GM23338 (cell line): ENCODE measurements around the gene RELCH. TPM values are rescaled to one million over a fixed set of nuclear protein-coding genes. Genes with fewer than 3 reads are reported as not detected.
A peak's percentile ranks its signal among the peaks of the same experiment; 100 is the strongest.

ENCODE experiments used
- ATAC-seq: fragments of 200-7000 bp; cut with Tn5 transposase; 3 replicates; pipeline ENCODE4 v1.9.1; 2020
- DNase-seq: peaks from one replicate; pipeline ENCODE4 v3.0.0-alpha.2; 2015; ENCODE audit warnings: low spot score
- H2AFZ ChIP-seq: fragments of 200-600 bp; sonication (generic); 2 replicates; pipeline ENCODE4 v1.8.0; 2016; ENCODE audit warnings: antibody characterized with exemption, mild to moderate bottlenecking, moderate library complexity
- H3F3A ChIP-seq: fragments of 200-600 bp; sonication (generic); replicated peaks from 2 replicates; pipeline ENCODE4 v1.8.0; 2017; ENCODE audit warnings: antibody characterized with exemption, mixed run types, low read depth
- H3K27ac ChIP-seq: fragments of 200-600 bp; sonication (generic); 2 replicates; pipeline ENCODE4 v1.6.1; 2016; ENCODE audit warnings: low read depth
- H3K27me3 ChIP-seq: fragments of 200-600 bp; sonication (generic); 2 replicates; pipeline ENCODE4 v1.8.0; 2016; ENCODE audit warnings: mild to moderate bottlenecking, mixed run types, moderate library complexity; ENCODE audit not compliant: insufficient read depth
- H3K36me3 ChIP-seq: fragments of 200-600 bp; sonication (generic); 2 replicates; pipeline ENCODE4 v1.8.0; 2016; ENCODE audit warnings: mild to moderate bottlenecking; ENCODE audit not compliant: insufficient read depth
- H3K4me1 ChIP-seq: fragments of 200-600 bp; sonication (generic); 2 replicates; pipeline ENCODE4 v1.8.0; 2016; ENCODE audit warnings: mild to moderate bottlenecking, moderate library complexity; ENCODE audit not compliant: insufficient read depth
- H3K4me2 ChIP-seq: fragments of 200-600 bp; sonication (generic); 2 replicates; pipeline ENCODE4 v1.7.1; 2017; ENCODE audit warnings: mixed run types
- H3K4me3 ChIP-seq: fragments of 200-600 bp; sonication (generic); 2 replicates; pipeline ENCODE4 v1.6.1; 2016; ENCODE audit warnings: mixed run types
- H3K79me2 ChIP-seq: fragments of 200-600 bp; sonication (generic); replicated peaks from 2 replicates; pipeline ENCODE4 v1.8.0; 2017; ENCODE audit warnings: mild to moderate bottlenecking; ENCODE audit not compliant: insufficient read depth
- H3K9me2 ChIP-seq: fragments of 200-600 bp; sonication (generic); 2 replicates; pipeline ENCODE4 v1.8.0; 2017; ENCODE audit not compliant: insufficient read depth
- H4K20me1 ChIP-seq: fragments of 200-600 bp; sonication (generic); replicated peaks from 2 replicates; pipeline ENCODE4 v1.8.0; 2017; ENCODE audit warnings: mild to moderate bottlenecking; ENCODE audit not compliant: insufficient read depth
- H3K27ac Mint-ChIP-seq: 2 replicates; pipeline ENCODE4 v1.8.0; 2020; ENCODE audit warnings: inconsistent platforms, mild to moderate bottlenecking, moderate library complexity, mixed read lengths
- H3K27me3 Mint-ChIP-seq: 3 replicates; pipeline ENCODE4 v1.8.0; 2022; ENCODE audit warnings: low read depth, mild to moderate bottlenecking, moderate library complexity, mixed read lengths, inconsistent platforms; ENCODE audit not compliant: insufficient read depth, poor library complexity
- H3K36me3 Mint-ChIP-seq: 3 replicates; pipeline ENCODE4 v1.8.0; 2021; ENCODE audit warnings: low read depth, mild to moderate bottlenecking, inconsistent platforms, moderate library complexity, mixed read lengths
- H3K4me1 Mint-ChIP-seq: 3 replicates; pipeline ENCODE4 v1.8.0; 2020; ENCODE audit warnings: mild to moderate bottlenecking, inconsistent platforms, mixed read lengths
- H3K4me3 Mint-ChIP-seq: 3 replicates; pipeline ENCODE4 v1.8.0; 2021; ENCODE audit warnings: moderate library complexity, mild to moderate bottlenecking, inconsistent platforms, mixed read lengths
- H3K9me3 Mint-ChIP-seq: 3 replicates; pipeline ENCODE4 v1.8.0; 2020; ENCODE audit warnings: moderate library complexity, mild to moderate bottlenecking, inconsistent platforms, mixed read lengths
- CREB1 ChIP-seq: fragments of 250-450 bp; sonication (Bioruptor Pico); IDR thresholded peaks from 2 replicates; pipeline ENCODE4 v1.5.0; 2020; ENCODE audit warnings: low read depth, mild to moderate bottlenecking, moderate library complexity
- CTCF ChIP-seq, 2 experiments: fragments of 200-600 bp in 1 of 2; sonication (generic) in 1 of 2; conservative IDR thresholded peaks; 2 replicates each; pipeline versions ENCODE4 v1.5.1 to v1.6.1; 2016 to 2017; ENCODE audit warnings: antibody characterized with exemption in 2 of 2, low read depth in 2 of 2, mild to moderate bottlenecking in 2 of 2, moderate library complexity in 1 of 2
- EZH2 ChIP-seq: fragments of 200-600 bp; sonication (generic); IDR thresholded peaks from one replicate; pipeline ENCODE4 v1.8.0; 2017; ENCODE audit warnings: antibody characterized with exemption, mild to moderate bottlenecking, low read depth; ENCODE audit not compliant: unreplicated experiment
- JUNB ChIP-seq: IDR thresholded peaks from one replicate; pipeline ENCODE4 v1.6.1; 2016; ENCODE audit warnings: antibody characterized with exemption; ENCODE audit not compliant: unreplicated experiment
- STAT1 ChIP-seq: IDR thresholded peaks from one replicate; pipeline ENCODE4 v1.6.1; 2016; ENCODE audit warnings: antibody characterized with exemption; ENCODE audit not compliant: unreplicated experiment
- ZNF114 ChIP-seq: fragments of 250-450 bp; sonication (Bioruptor Pico); IDR thresholded peaks from 2 replicates; pipeline ENCODE4 v1.5.0; 2020; ENCODE audit warnings: mild to moderate bottlenecking, moderate library complexity
- ZNF331 ChIP-seq: fragments of 250-450 bp; sonication (Bioruptor Pico); IDR thresholded peaks from 2 replicates; pipeline ENCODE4 v1.5.0; 2020; ENCODE audit warnings: low read depth, mild to moderate bottlenecking, moderate library complexity
- polyA plus RNA-seq: library from polyadenylated mRNA; unstranded; fragments of >200 nt; fragmentation: Nextera tagmentation; extraction: Ambion mirVana; gene quantifications from 2 replicates; pipeline ENCODE4 v1.2.1, GENCODE V29; 2016
- total RNA-seq: library from RNA; depleted of rRNA; stranded (reverse); fragments of >200 nt; shearing (Covaris generic); gene quantifications from 2 replicates; pipeline ENCODE4 v1.2.3, GENCODE V29; 2014
- TF ChIP-seq, protein P1 (sequence below): IDR thresholded peaks from 2 replicates; pipeline ENCODE4 v1.6.1; 2016; ENCODE audit warnings: antibody characterized with exemption

RELCH gene
- total and polyA plus RNA-seq, 2 experiments from 2014 or later = 8.8 to 56.4 TPM

- H3K9me3 Mint-ChIP-seq = peaks cover 6% of the 10 kb centered on the region; the same call in 2 of the 3 replicates
- H3K27me3 Mint-ChIP-seq = no peaks in the 10 kb centered on the region
- peaks cover 49% of the 10 kb centered on the region for H3K36me3 Mint-ChIP-seq
- no peaks in the 10 kb centered on the region for H4K20me1 ChIP-seq
- peaks cover 19% of the 10 kb centered on the region; the same call in 1 of the 2 replicates for H3K36me3 ChIP-seq
- H3K27ac ChIP-seq = no peak overlapping the region
- H3K4me3 ChIP-seq = no peak overlapping the region
- no peaks in the 10 kb centered on the region for H3K27me3 ChIP-seq
- ATAC-seq = no peak
- no peaks in the 10 kb centered on the region for H3K4me1 Mint-ChIP-seq
- no peaks in the 10 kb centered on the region for H3K9me2 ChIP-seq
- H3F3A ChIP-seq = no peaks in the 10 kb centered on the region
- H3K27ac Mint-ChIP-seq = no peak overlapping the region
- no peak for DNase-seq
- H3K4me1 ChIP-seq = no peaks in the 10 kb centered on the region
- no peaks in the 10 kb centered on the region for H3K79me2 ChIP-seq
- TF ChIP-seq, protein P1, sequence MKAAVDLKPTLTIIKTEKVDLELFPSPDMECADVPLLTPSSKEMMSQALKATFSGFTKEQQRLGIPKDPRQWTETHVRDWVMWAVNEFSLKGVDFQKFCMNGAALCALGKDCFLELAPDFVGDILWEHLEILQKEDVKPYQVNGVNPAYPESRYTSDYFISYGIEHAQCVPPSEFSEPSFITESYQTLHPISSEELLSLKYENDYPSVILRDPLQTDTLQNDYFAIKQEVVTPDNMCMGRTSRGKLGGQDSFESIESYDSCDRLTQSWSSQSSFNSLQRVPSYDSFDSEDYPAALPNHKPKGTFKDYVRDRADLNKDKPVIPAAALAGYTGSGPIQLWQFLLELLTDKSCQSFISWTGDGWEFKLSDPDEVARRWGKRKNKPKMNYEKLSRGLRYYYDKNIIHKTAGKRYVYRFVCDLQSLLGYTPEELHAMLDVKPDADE = no peak
- H2AFZ ChIP-seq = no peak overlapping the region
- no peak overlapping the region for H3K4me2 ChIP-seq
- H3K4me3 Mint-ChIP-seq = no peak overlapping the region
These were observed 39.0 kb downstream of the RELCH start for GRCh38 chr18:62226047-62226446.

- Histone ChIP-seq H4K20me1 (no peaks in the 10 kb centered on the region), H3K36me3 (peaks cover 13% of the 10 kb centered on the region; the same call in 1 of the 2 replicates), H3K4me2 (no peak overlapping the region), H2AFZ (no peak overlapping the region), H3F3A (no peaks in the 10 kb centered on the region), H3K27me3 (no peaks in the 10 kb centered on the region), H3K9me2 (no peaks in the 10 kb centered on the region), H3K27ac (no peak overlapping the region), H3K4me1 (no peaks in the 10 kb centered on the region), H3K4me3 (no peak overlapping the region), H3K79me2 (no peaks in the 10 kb centered on the region)
- H3K9me3 Mint-ChIP-seq = peaks cover 6% of the 10 kb centered on the region
- ATAC-seq = no peak
- peaks cover 25% of the 10 kb centered on the region for H3K36me3 Mint-ChIP-seq
- no peak overlapping the region for H3K27ac Mint-ChIP-seq
- no peaks in the 10 kb centered on the region for H3K4me1 Mint-ChIP-seq
- TF ChIP-seq STAT1 = no peak
- no peak for TF ChIP-seq CREB1 (CRISPR knock-in tag)
- TF ChIP-seq ZNF331 (CRISPR knock-in tag) = no peak
- TF ChIP-seq ZNF114 (CRISPR knock-in tag) = no peak
- TF ChIP-seq JUNB = no peak
- TF ChIP-seq EZH2 = no peak
- no peak overlapping the region for H3K4me3 Mint-ChIP-seq
- no peak for DNase-seq
- peaks cover 2% of the 10 kb centered on the region for H3K27me3 Mint-ChIP-seq
These were observed 49.2 kb downstream of the RELCH start for GRCh38 chr18:62236252-62236651.

DNA sequence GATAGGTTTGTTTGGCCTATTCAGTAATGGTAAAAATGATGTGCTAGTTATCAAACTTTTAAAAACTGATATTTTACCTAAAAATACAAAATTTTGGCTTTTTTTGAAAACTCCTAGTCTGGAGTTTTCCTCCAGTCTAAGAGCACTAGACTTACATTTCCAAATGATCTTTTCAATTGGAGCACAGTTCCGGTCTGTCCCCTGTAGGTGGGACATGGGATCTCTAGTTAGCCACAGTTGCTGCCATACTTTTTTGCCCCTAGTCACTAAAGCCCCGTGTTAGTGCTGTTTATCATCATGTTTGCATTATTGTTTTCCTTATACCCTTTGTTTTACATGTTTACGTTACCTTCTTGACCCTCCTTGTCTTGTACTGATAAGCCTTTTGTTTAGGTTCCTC is 52.4 kb downstream of the RELCH start:
- H3K36me3 ChIP-seq = peaks cover 3% of the 10 kb centered on the region; the same call in 1 of the 2 replicates
- Mint-ChIP-seq H3K36me3 (peaks cover 19% of the 10 kb centered on the region), H3K9me3 (peaks cover 6% of the 10 kb centered on the region), H3K4me3 (no peak overlapping the region), H3K27ac (no peak overlapping the region), H3K4me1 (no peaks in the 10 kb centered on the region), H3K27me3 (no peaks in the 10 kb centered on the region)
- no peaks in the 10 kb centered on the region for H4K20me1 ChIP-seq
- no peak for ATAC-seq
- peak; percentile 2 to 38; a peak in 2 of 4 replicates for TF ChIP-seq CTCF (conservative IDR thresholded peaks at IDR 0.05; ENCODE audit: low read depth in 2 of 2)
- TF ChIP-seq, protein P1 = no peak
- no peak overlapping the region for H3K4me3 ChIP-seq
- H3K27ac ChIP-seq = no peak overlapping the region
- H3K79me2 ChIP-seq = no peaks in the 10 kb centered on the region
- no peak overlapping the region for H3K4me2 ChIP-seq
- no peak overlapping the region for H2AFZ ChIP-seq
- H3K27me3 ChIP-seq = no peaks in the 10 kb centered on the region
- no peaks in the 10 kb centered on the region for H3K4me1 ChIP-seq
- no peaks in the 10 kb centered on the region for H3K9me2 ChIP-seq
- H3F3A ChIP-seq = no peaks in the 10 kb centered on the region
- DNase-seq = peak; percentile 18
